GM23248 (cell line): ENCODE data around the gene FLRT1. TPM values are rescaled to one million over a fixed set of nuclear protein-coding genes. Genes with fewer than 3 reads are reported as not detected.
A peak's percentile ranks its signal among the peaks of the same experiment; 100 is the strongest.

Source experiments
- DNase-seq: peaks from one replicate; pipeline ENCODE4 v3.0.0-alpha.2; 2015
- H2AFZ ChIP-seq: fragments of 200-600 bp; sonication (generic); 2 replicates; pipeline ENCODE4 v1.6.1; 2016; ENCODE audit warnings: antibody characterized with exemption
- H3F3A ChIP-seq: fragments of 200-600 bp; sonication (generic); 2 replicates; pipeline ENCODE4 v1.6.1; 2016; ENCODE audit warnings: mild to moderate bottlenecking, antibody characterized with exemption, mixed run types; ENCODE audit not compliant: insufficient read depth
- H3K27ac ChIP-seq: fragments of 200-600 bp; sonication (generic); 2 replicates; pipeline ENCODE4 v1.5.1; 2016; ENCODE audit warnings: mild to moderate bottlenecking
- H3K27me3 ChIP-seq: fragments of 200-600 bp; sonication (generic); replicated peaks from 2 replicates; pipeline ENCODE4 v1.6.1; 2016; ENCODE audit warnings: mild to moderate bottlenecking; ENCODE audit not compliant: insufficient read depth
- H3K36me3 ChIP-seq: fragments of 200-600 bp; sonication (generic); 2 replicates; pipeline ENCODE4 v1.6.1; 2016; ENCODE audit warnings: low read depth, mild to moderate bottlenecking
- H3K4me1 ChIP-seq: fragments of 200-600 bp; sonication (generic); 2 replicates; pipeline ENCODE4 v1.6.1; 2016; ENCODE audit warnings: mild to moderate bottlenecking; ENCODE audit not compliant: insufficient read depth
- H3K4me2 ChIP-seq: fragments of 200-600 bp; sonication (generic); one replicate; pipeline ENCODE4 v1.6.1; 2016; ENCODE audit warnings: mild to moderate bottlenecking; ENCODE audit not compliant: unreplicated experiment
- H3K4me3 ChIP-seq: fragments of 200-600 bp; sonication (generic); 2 replicates; pipeline ENCODE4 v1.5.1; 2016; ENCODE audit warnings: mild to moderate bottlenecking
- H3K79me2 ChIP-seq: fragments of 200-600 bp; sonication (generic); 2 replicates; pipeline ENCODE4 v1.6.1; 2016; ENCODE audit warnings: mild to moderate bottlenecking; ENCODE audit not compliant: insufficient read depth
- H3K9ac ChIP-seq: fragments of 200-600 bp; sonication (generic); 2 replicates; pipeline ENCODE4 v1.6.1; 2016; ENCODE audit warnings: mild to moderate bottlenecking
- H3K9me2 ChIP-seq: fragments of 200-600 bp; sonication (generic); 2 replicates; pipeline ENCODE4 v1.6.1; 2016; ENCODE audit warnings: mixed run types, mild to moderate bottlenecking, moderate library complexity; ENCODE audit not compliant: insufficient read depth
- H3K9me3 ChIP-seq: fragments of 200-600 bp; sonication (generic); one replicate; pipeline ENCODE4 v1.6.1; 2017; ENCODE audit warnings: low read depth
- H4K20me1 ChIP-seq: fragments of 200-600 bp; sonication (generic); 2 replicates; pipeline ENCODE4 v1.6.0; 2016; ENCODE audit not compliant: insufficient read depth
- EZH2 ChIP-seq: fragments of 200-600 bp; sonication (generic); IDR thresholded peaks from 2 replicates; pipeline ENCODE4 v1.6.1; 2018; ENCODE audit warnings: antibody characterized with exemption, mild to moderate bottlenecking; ENCODE audit not compliant: insufficient read depth, poor library complexity, severe bottlenecking
- EZH2phosphoT487 ChIP-seq: fragments of 200-600 bp; sonication (generic); IDR thresholded peaks from 2 replicates; pipeline ENCODE4 v1.6.1; 2018; ENCODE audit warnings: antibody characterized with exemption, moderate library complexity, mild to moderate bottlenecking, low read depth; ENCODE audit not compliant: insufficient read depth
- WGBS, 2 experiments: methylation state at CpG; one replicate each; pipeline ENCODE4 v1.1.6; 2015 to 2017; ENCODE audit warnings: low lambda C conversion rate in 2 of 2, low coverage in 1 of 2; ENCODE audit errors: missing lambda C conversion rate in 2 of 2; 5-methylcytosine and 5-hydroxymethylcytosine counted together
- in situ Hi-C: fragments of 300-500 bp; cut with MboI; formaldehyde crosslinking; loops from 2 replicates; pipeline ENCODE4 v1.15.0; 2020
- polyA plus RNA-seq: library from polyadenylated mRNA; unstranded; fragments of >200 nt; fragmentation: Nextera tagmentation; extraction: Ambion mirVana; gene quantifications from 2 replicates; pipeline ENCODE4 v1.2.1, GENCODE V29; 2016
- total RNA-seq: library from RNA; depleted of rRNA; stranded (reverse); fragments of >200 nt; shearing (Covaris generic); gene quantifications from 2 replicates; pipeline ENCODE4 v1.2.3, GENCODE V29; 2014

FLRT1 gene
- total and polyA plus RNA-seq, 2 experiments from 2014 or later: 0.09 to 0.22 TPM

DNA sequence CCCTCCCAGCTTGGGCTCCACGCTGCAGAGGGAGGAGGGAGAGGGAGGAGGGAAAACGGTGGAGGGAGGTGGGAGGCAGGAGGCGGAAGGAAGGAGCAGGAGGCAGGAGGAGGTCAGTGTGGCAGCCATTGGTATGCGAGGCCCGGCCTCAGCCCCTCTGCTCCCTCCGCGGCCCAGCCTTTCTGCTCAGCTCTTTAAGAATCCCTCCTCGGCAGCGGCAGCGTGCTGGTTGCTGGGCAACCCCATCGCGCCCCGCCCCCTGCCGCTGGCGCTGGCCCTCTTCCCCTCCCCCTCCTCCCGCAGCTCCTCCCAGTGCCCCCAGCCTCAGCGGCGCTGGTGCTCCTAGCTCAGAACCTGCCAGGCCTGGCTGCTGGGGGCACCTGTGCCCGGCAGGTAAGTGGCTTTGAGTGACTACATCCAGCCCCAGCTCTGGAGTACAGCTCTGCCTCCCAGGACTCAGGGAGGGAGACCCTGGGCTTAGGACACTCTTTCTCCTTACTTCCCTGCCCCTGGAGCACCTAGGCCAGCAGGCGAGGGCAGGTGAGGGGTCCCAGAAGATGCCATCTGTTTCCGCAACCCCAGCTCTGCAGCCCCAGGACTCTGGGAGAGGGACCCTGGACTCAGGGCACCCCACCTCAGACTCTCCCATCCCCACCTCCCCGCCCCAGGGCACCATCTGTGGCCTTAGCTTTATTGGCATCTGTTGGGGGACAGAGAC lies 7.2 kb upstream of the FLRT1 start:
- in situ Hi-C loops: no loop called here

GRCh38 chr11:64029773-64030172 lies 6.0 kb upstream of the FLRT1 start:
- H3K9me3 ChIP-seq: no peaks in the 10 kb centered on the region
- DNase-seq: no peak
- no peaks in the 10 kb centered on the region for H3K4me1 ChIP-seq
- H3K27me3 ChIP-seq: peaks cover 11% of the 10 kb centered on the region
- no peak for TF ChIP-seq EZH2phosphoT487
- TF ChIP-seq EZH2: no peak
- no peaks in the 10 kb centered on the region for H4K20me1 ChIP-seq
- H3K9ac ChIP-seq: no peak overlapping the region
- no peaks in the 10 kb centered on the region for H3K9me2 ChIP-seq
- in situ Hi-C loops: no loop called here
- H2AFZ ChIP-seq: no peak overlapping the region
- no peaks in the 10 kb centered on the region for H3F3A ChIP-seq
- H3K27ac ChIP-seq: no peak overlapping the region
- H3K4me2 ChIP-seq: no peak overlapping the region
- H3K4me3 ChIP-seq: no peak overlapping the region
- no peaks in the 10 kb centered on the region for H3K36me3 ChIP-seq
- 31 to 61% methylated on average over 3 to 8 of the region's 8 CpGs for WGBS, 2 experiments
- no peaks in the 10 kb centered on the region for H3K79me2 ChIP-seq

More for the DNA sequence above, 7.2 kb upstream of the FLRT1 start:
- no peaks in the 10 kb centered on the region for H3K36me3 ChIP-seq
- peak; percentile 17 for DNase-seq
- H3K9ac ChIP-seq: no peak overlapping the region
- no peaks in the 10 kb centered on the region for H3F3A ChIP-seq
- TF ChIP-seq EZH2phosphoT487 (no peak), EZH2 (no peak)
- no peaks in the 10 kb centered on the region for H3K9me3 ChIP-seq
- H3K4me3 ChIP-seq: no peak overlapping the region
- no peaks in the 10 kb centered on the region; the same call in 1 of the 2 replicates for H3K27me3 ChIP-seq
- no peaks in the 10 kb centered on the region for H4K20me1 ChIP-seq
- no peak overlapping the region for H3K4me2 ChIP-seq
- WGBS, 2 experiments: 20 to 29% methylated on average over 10 to 20 of the region's 22 CpGs
- no peaks in the 10 kb centered on the region for H3K9me2 ChIP-seq
- H2AFZ ChIP-seq: no peak overlapping the region
- no peak overlapping the region for H3K27ac ChIP-seq
- no peaks in the 10 kb centered on the region for H3K79me2 ChIP-seq
- H3K4me1 ChIP-seq: no peaks in the 10 kb centered on the region

- Histone ChIP-seq H3K36me3 (no peaks in the 10 kb centered on the region), H3K4me3 (no peak overlapping the region), H3K4me2 (no peak overlapping the region), H3K9me3 (no peaks in the 10 kb centered on the region), H3K27me3 (peaks cover 16% of the 10 kb centered on the region), H3K9ac (no peak overlapping the region), H3K27ac (no peak overlapping the region), H4K20me1 (no peaks in the 10 kb centered on the region), H3K79me2 (no peaks in the 10 kb centered on the region), H3K9me2 (no peaks in the 10 kb centered on the region), H3K4me1 (no peaks in the 10 kb centered on the region), H2AFZ (no peak overlapping the region), H3F3A (no peaks in the 10 kb centered on the region)
- TF ChIP-seq EZH2phosphoT487: no peak
- no peak for DNase-seq
- in situ Hi-C loops: no loop called here
- 73 to 79% methylated on average over 3 of the region's 3 CpGs for WGBS, 2 experiments
Measured at GRCh38 chr11:64031001-64031400, 4.7 kb upstream of the FLRT1 start.

DNA sequence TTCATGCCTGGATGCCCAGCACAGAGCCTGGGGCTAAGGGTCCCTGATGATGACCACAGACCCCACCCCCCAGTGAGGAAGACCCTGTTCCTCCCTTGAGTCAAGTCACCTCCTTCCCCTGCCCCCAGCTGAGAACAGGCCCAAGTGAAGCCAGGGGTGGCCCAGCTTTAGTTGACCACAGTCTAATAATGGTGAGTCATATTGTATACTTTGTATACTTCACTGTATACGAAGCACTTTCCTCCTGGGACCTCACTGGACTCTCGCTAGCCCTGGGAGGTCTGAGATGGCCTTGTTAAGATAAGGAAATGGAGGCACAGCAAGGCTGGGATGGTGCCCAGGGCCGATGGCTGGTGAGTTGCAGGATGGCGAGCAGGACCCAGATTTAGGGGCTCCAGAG lies 3.7 kb upstream of the FLRT1 start:
- 56 to 70% methylated on average over 4 of the region's 4 CpGs for WGBS, 2 experiments
- no peak overlapping the region for H3K4me2 ChIP-seq

More for the DNA sequence above, 3.7 kb upstream of the FLRT1 start:
- Histone ChIP-seq H3K9ac (no peak overlapping the region), H3K27me3 (peaks cover 16% of the 10 kb centered on the region), H4K20me1 (no peaks in the 10 kb centered on the region), H3K79me2 (no peaks in the 10 kb centered on the region), H3K27ac (no peak overlapping the region), H2AFZ (no peak overlapping the region), H3K4me1 (no peaks in the 10 kb centered on the region), H3K9me3 (no peaks in the 10 kb centered on the region), H3K9me2 (no peaks in the 10 kb centered on the region), H3F3A (no peaks in the 10 kb centered on the region), H3K4me3 (no peak overlapping the region), H3K36me3 (no peaks in the 10 kb centered on the region)
- in situ Hi-C loops: no loop called here
- TF ChIP-seq EZH2 (no peak), EZH2phosphoT487 (no peak)
- DNase-seq: peak; percentile 21
